ENCODE data around the gene RHO. TPM values are rescaled to one million over a fixed set of nuclear protein-coding genes. Genes with fewer than 3 reads are reported as not detected.

The RHO gene
- total and polyA plus RNA-seq, 10 of the 15 experiments (the other 5 are each of a cell fraction or from before 2014, with no cell fraction given), result not detected

DNA sequence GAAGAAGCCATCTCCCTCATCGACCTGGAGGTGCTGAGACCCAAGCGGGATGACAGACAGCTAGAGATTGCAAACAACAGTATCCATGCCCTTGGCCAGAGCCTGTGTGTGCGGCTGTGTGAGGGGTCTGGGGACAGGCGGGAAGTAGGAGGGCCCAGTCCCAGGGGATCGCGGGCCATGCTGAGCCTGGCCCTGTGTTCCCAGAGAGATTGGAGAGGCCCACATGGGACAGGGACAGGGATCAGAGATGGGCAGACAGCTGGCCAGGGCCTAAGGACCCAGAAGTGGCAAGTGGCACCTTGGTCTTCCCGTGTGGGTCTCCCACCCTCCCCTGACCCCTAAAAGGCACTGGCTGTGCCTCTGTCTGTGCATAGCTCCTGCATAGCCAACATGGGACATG, 10.9 kb upstream of the RHO start:
- H3K9me3 ChIP-seq (replicated peaks; ENCODE audit: control insufficient read depth, insufficient read depth, low read length), result no peaks in the 10 kb centered on the region
- no peak overlapping the region for H2AFZ ChIP-seq (ENCODE audit: control insufficient read depth, low read depth, low read length)
- H3K9ac ChIP-seq (ENCODE audit: control insufficient read depth, insufficient read depth, low read length), result no peak overlapping the region
- H3K4me3 ChIP-seq, result no peak overlapping the region
- H4K20me1 ChIP-seq (ENCODE audit: control insufficient read depth, insufficient read depth), result no peaks in the 10 kb centered on the region
- H3K36me3 ChIP-seq (ENCODE audit: control insufficient read depth in 2 of 2, insufficient read depth in 2 of 2, low read length in 1 of 2), result no peaks in the 10 kb centered on the region; a peak in 1 of 4 replicates
- BruUV-seq (replicated peaks), result no TSS peak
- RAD21 ChIA-PET (ENCODE audit: unreplicated experiment), result no interaction called here
- SMC1A ChIA-PET (ENCODE audit: uncharacterized antibody, unreplicated experiment), result interaction anchor here (0.9 kb wide), 1 partner anchor 9 kb away, joined by 3 read pairs; no protein-coding TSS in a partner anchor
- POLR2A ChIA-PET, result no interaction called here
- in situ Hi-C loops (cut with MboI) (no loop called here), intact Hi-C loops (cut with micrococcal nuclease; ENCODE audit: unreplicated experiment) (no loop called here)
- DNase-seq (ENCODE audit: low read depth, low spot score), result no peak
- TF ChIP-seq ESRRA (IDR thresholded peaks at IDR 0.05; ENCODE audit: low read length), result no peak
- no peak for TF ChIP-seq PAX5 (IDR thresholded peaks at IDR 0.05; ENCODE audit: borderline replicate concordance, low read depth, low read length)
- TF ChIP-seq HCFC1 (IDR thresholded peaks at IDR 0.05; ENCODE audit: low read length), result no peak
- no peak for TF ChIP-seq TCF12 (IDR thresholded peaks at IDR 0.05; ENCODE audit: low read depth, low read length)
- no peak for TF ChIP-seq CHD2 (IDR thresholded peaks at IDR 0.05; ENCODE audit: borderline replicate concordance, low read depth, low read length)
- no peak for TF ChIP-seq ASH2L (IDR thresholded peaks at IDR 0.05; ENCODE audit: borderline replicate concordance, low read depth)
- TF ChIP-seq RAD21 (IDR thresholded peaks at IDR 0.05; ENCODE audit: insufficient read depth, low read depth, low read length), result no peak
- no peak for TF ChIP-seq NFIC (IDR thresholded peaks at IDR 0.05; ENCODE audit: low read depth, low read length)
- TF ChIP-seq ZSCAN29 (IDR thresholded peaks at IDR 0.05), result no peak
- no peak for TF ChIP-seq NFYB (IDR thresholded peaks at IDR 0.05; ENCODE audit: insufficient read depth, low read depth, low read length)
- no peak for TF ChIP-seq BCL11A (IDR thresholded peaks at IDR 0.05; ENCODE audit: low read depth, low read length)
- H3K27me3 ChIP-seq (replicated peaks in 1 of 2; ENCODE audit: control insufficient read depth in 2 of 2, insufficient read depth in 2 of 2, low read length in 1 of 2), result no peaks in the 10 kb centered on the region
- CTCF ChIA-PET, result no interaction called here
- H3K79me2 ChIP-seq (ENCODE audit: control insufficient read depth, insufficient read depth, low read length), result no peaks in the 10 kb centered on the region
- H3K4me1 ChIP-seq (ENCODE audit: control insufficient read depth, insufficient read depth, low read length), result no peaks in the 10 kb centered on the region
- no peak for ATAC-seq
- 74% methylated on average over 7 of the region's 7 CpGs for WGBS (ENCODE audit: insufficient coverage, insufficient replicate concordance, low lambda C conversion rate, missing lambda C conversion rate)
- FAIRE-seq, result no peak
- no peak overlapping the region for H3K27ac ChIP-seq (ENCODE audit: control insufficient read depth, insufficient read depth)
- no peak overlapping the region for H3K4me2 ChIP-seq (ENCODE audit: control insufficient read depth, insufficient read depth)

All from GM12878 (cell line).